ENCODE data around the gene SIAH2. TPM values are rescaled to one million over a fixed set of nuclear protein-coding genes. Genes with fewer than 3 reads are reported as not detected.

The SIAH2 gene
- total RNA-seq, 1 donor from 2014 or later, result 18.5 TPM

DNA sequence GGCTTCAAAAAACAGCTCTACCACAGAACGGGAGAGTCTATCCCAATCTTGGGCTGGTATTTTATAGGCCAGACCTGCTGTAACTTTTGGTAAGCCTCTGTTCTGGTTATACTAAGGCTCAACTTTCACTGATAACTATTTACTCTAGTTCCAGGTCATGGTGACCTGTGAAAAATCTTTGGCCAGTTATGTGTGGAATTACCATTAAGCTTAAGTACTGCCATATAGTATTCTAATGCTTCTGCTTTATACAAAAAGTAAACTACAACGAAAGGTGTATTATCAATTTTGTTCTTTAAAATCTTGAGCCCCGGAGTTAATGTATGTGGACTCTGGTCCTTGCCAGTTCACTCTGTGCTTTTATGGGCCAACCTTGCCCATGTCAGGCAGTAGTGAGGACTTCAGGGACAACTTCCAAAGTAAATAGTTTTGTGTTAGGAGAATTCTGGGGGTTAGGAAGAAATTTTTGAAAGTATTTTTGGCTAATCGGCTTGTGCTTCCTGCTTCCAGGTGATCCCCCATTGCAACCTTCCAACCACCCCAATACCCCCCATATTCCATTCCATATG is 6.4 kb downstream of the SIAH2 start:
- no peaks in the 10 kb centered on the region for H3K27me3 Mint-ChIP-seq (ENCODE audit: low read depth)
- no peak overlapping the region for H3K4me3 Mint-ChIP-seq
- DNase-seq (ENCODE audit: low read depth, low spot score), result no peak
- no peaks in the 10 kb centered on the region for H3K9me3 Mint-ChIP-seq
- H3K36me3 Mint-ChIP-seq (ENCODE audit: low read depth), result peaks cover 4% of the 10 kb centered on the region
- peaks cover 17% of the 10 kb centered on the region for H3K4me1 Mint-ChIP-seq
- no peak overlapping the region for H3K27ac Mint-ChIP-seq (ENCODE audit: unreplicated experiment)
- TF ChIP-seq, protein P1, sequence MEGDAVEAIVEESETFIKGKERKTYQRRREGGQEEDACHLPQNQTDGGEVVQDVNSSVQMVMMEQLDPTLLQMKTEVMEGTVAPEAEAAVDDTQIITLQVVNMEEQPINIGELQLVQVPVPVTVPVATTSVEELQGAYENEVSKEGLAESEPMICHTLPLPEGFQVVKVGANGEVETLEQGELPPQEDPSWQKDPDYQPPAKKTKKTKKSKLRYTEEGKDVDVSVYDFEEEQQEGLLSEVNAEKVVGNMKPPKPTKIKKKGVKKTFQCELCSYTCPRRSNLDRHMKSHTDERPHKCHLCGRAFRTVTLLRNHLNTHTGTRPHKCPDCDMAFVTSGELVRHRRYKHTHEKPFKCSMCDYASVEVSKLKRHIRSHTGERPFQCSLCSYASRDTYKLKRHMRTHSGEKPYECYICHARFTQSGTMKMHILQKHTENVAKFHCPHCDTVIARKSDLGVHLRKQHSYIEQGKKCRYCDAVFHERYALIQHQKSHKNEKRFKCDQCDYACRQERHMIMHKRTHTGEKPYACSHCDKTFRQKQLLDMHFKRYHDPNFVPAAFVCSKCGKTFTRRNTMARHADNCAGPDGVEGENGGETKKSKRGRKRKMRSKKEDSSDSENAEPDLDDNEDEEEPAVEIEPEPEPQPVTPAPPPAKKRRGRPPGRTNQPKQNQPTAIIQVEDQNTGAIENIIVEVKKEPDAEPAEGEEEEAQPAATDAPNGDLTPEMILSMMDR (conservative IDR thresholded peaks at IDR 0.05), result no peak

DNA sequence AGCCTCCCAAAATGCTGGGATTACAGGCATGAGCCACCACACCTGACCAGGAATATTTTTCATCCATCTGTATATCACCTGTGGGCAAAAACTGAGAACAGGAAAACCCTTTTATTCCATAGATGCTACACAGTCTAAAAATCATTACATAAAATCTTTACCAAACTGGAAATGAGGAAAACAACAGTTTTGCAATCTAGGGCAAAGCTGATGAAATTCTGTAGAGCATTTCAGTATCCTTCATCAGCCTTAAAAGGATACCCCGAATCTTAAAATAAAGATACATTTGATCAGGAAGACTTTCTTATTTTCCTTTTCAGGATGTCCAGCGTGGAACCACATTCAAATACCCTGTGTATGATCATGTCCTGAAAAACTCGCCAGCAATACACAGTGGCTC is 7.1 kb downstream of the SIAH2 start:
- TF ChIP-seq, protein P1 (conservative IDR thresholded peaks at IDR 0.05), result no peak
- Mint-ChIP-seq H3K27ac (ENCODE audit: unreplicated experiment) (no peak overlapping the region), H3K27me3 (ENCODE audit: low read depth) (no peaks in the 10 kb centered on the region), H3K4me3 (no peak overlapping the region), H3K4me1 (peaks cover 10% of the 10 kb centered on the region), H3K9me3 (no peaks in the 10 kb centered on the region), H3K36me3 (ENCODE audit: low read depth) (peaks cover 4% of the 10 kb centered on the region)
- no peak for DNase-seq (ENCODE audit: low read depth, low spot score)

DNA sequence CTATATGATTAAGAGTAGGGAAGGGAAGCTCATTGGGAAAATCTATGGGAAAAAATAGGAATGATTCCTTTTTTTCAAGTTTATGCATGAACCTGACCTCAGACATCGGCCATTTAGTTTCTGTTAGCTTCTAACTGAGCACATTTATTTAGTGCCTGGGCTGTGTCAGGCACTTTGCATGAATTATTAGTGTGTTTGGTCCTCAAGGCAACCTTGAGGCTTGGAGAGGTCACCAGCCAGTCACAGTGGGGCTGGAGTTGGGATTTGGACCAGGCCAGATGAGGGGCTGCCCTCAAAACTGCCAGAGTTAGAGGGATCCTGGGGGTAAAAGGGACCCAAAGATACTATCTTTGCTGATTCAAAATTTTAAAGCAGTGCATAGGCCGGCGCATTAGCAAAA is 8.1 kb downstream of the SIAH2 start:
- TF ChIP-seq, protein P1 (conservative IDR thresholded peaks at IDR 0.05), result no peak
- no peaks in the 10 kb centered on the region for H3K9me3 Mint-ChIP-seq
- H3K27me3 Mint-ChIP-seq (ENCODE audit: low read depth), result no peaks in the 10 kb centered on the region
- peaks cover 6% of the 10 kb centered on the region for H3K4me1 Mint-ChIP-seq
- peaks cover 4% of the 10 kb centered on the region for H3K36me3 Mint-ChIP-seq (ENCODE audit: low read depth)
- no peak overlapping the region for H3K4me3 Mint-ChIP-seq
- DNase-seq (ENCODE audit: low read depth, low spot score), result no peak
- H3K27ac Mint-ChIP-seq (ENCODE audit: unreplicated experiment), result no peak overlapping the region

DNA sequence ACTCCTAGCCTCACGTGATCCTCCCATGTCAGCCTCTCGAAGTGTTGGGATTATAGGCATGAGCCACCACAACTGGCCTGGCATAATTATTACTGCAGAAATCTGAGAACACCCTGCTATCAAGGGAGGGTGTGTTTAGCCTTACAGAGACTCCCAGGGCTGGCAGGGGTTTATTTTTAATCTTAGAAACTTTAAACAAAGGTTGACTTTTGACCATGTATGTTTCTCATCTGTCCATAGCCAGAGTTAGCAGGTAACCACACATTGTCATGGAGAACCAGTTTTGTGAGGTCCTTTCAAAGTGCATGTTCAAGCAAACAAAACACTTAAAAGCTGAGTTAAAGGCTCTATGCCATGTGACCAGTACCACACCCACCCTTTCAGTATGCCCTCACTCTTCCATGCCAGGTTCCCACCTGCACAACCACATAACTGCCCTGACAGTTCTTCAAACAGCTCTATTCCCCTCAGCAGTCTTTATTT is 11.1 kb downstream of the SIAH2 start:
- peaks cover 4% of the 10 kb centered on the region for H3K36me3 Mint-ChIP-seq (ENCODE audit: low read depth)
- DNase-seq (ENCODE audit: low read depth, low spot score), result no peak
- TF ChIP-seq, protein P1 (conservative IDR thresholded peaks at IDR 0.05), result no peak
- H3K4me3 Mint-ChIP-seq, result no peak overlapping the region
- no peaks in the 10 kb centered on the region for H3K9me3 Mint-ChIP-seq
- no peaks in the 10 kb centered on the region for H3K27me3 Mint-ChIP-seq (ENCODE audit: low read depth)
- no peak overlapping the region for H3K27ac Mint-ChIP-seq (ENCODE audit: unreplicated experiment)
- H3K4me1 Mint-ChIP-seq, result peaks cover 11% of the 10 kb centered on the region

DNA sequence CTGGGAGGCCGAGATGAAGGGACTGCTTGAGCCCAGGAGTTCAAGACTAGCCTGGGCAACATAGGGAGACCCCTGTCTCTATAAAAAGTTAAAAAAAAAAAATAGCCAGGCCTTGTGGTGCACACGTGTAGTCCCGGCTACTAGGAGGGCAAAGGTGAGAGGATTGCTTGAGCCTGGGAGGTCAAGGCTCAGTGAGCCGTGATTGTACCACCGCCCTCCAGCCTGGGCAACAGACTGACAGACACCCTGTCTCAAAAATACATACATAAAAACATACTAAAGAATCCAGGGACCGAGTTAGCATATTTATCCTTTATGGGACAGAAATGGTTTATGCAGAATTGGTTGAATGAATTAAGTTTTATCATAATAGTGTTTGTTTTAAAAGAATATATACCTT is 13.7 kb downstream of the SIAH2 start:
- H3K4me3 Mint-ChIP-seq, result no peak overlapping the region
- peaks cover 4% of the 10 kb centered on the region for H3K36me3 Mint-ChIP-seq (ENCODE audit: low read depth)
- H3K9me3 Mint-ChIP-seq, result no peaks in the 10 kb centered on the region
- no peak for DNase-seq (ENCODE audit: low read depth, low spot score)
- TF ChIP-seq, protein P1 (conservative IDR thresholded peaks at IDR 0.05), result no peak
- no peaks in the 10 kb centered on the region for H3K27me3 Mint-ChIP-seq (ENCODE audit: low read depth)
- H3K27ac Mint-ChIP-seq (ENCODE audit: unreplicated experiment), result no peak overlapping the region
- H3K4me1 Mint-ChIP-seq, result peaks cover 18% of the 10 kb centered on the region
